Activated B cell treated with CpG ODN at 0.5 μM for 24 hours (primary cell): ENCODE measurements around the gene RASSF3. TPM values are rescaled to one million over a fixed set of nuclear protein-coding genes. Genes with fewer than 3 reads are reported as not detected.

ENCODE experiments used
- ATAC-seq: fragments of 200-7000 bp; cut with Tn5 transposase; one replicate; pipeline ENCODE4 v1.10.0; 2021; ENCODE audit warnings: low read depth, mild to moderate bottlenecking, moderate library complexity
- CTCF ChIA-PET: fragments of 350-600 bp; sonication (Branson Sonifier 250); formaldehyde crosslinking; loops from one replicate; lab custom pipeline; 2021; ENCODE audit warnings: antibody characterized with exemption; lab: Charles Lee
- POLR2A ChIA-PET: fragments of 350-600 bp; sonication (Branson Sonifier 250); formaldehyde crosslinking; loops from one replicate; lab custom pipeline; 2021; ENCODE audit warnings: antibody characterized with exemption; lab: Charles Lee
- DNase-seq: peaks from one replicate; pipeline ENCODE4 v3.0.0; 2022
- H3K27ac Mint-ChIP-seq: one replicate; pipeline ENCODE4 v1.8.0; 2020; ENCODE audit warnings: mixed read lengths
- H3K27me3 Mint-ChIP-seq: one replicate; pipeline ENCODE4 v1.8.0; 2021; ENCODE audit warnings: mixed read lengths
- H3K36me3 Mint-ChIP-seq: one replicate; pipeline ENCODE4 v1.8.0; 2021; ENCODE audit warnings: low read depth, mixed read lengths
- H3K4me1 Mint-ChIP-seq: one replicate; pipeline ENCODE4 v1.8.0; 2021; ENCODE audit warnings: mixed read lengths
- H3K4me3 Mint-ChIP-seq: one replicate; pipeline ENCODE4 v1.8.0; 2020; ENCODE audit warnings: mild to moderate bottlenecking, mixed read lengths
- H3K9me3 Mint-ChIP-seq: one replicate; pipeline ENCODE4 v1.8.0; 2020; ENCODE audit warnings: mixed read lengths
- CTCF ChIP-seq: fragments of 200-600 bp; IDR thresholded peaks from one replicate; pipeline ENCODE4 v1.8.0; 2022; ENCODE audit warnings: antibody characterized with exemption, mild to moderate bottlenecking
- intact Hi-C: fragments of 100-400 bp; cut with micrococcal nuclease; formaldehyde crosslinking; loops from one replicate; pipeline ENCODE4 v1.15.1; 2024
- total RNA-seq: library from RNA; stranded (reverse); gene quantifications from 2 replicates; pipeline ENCODE4 v1.2.3, GENCODE V29; 2022

RASSF3 gene
- total RNA-seq, 1 donor from 2014 or later = 95.7 TPM

DNA sequence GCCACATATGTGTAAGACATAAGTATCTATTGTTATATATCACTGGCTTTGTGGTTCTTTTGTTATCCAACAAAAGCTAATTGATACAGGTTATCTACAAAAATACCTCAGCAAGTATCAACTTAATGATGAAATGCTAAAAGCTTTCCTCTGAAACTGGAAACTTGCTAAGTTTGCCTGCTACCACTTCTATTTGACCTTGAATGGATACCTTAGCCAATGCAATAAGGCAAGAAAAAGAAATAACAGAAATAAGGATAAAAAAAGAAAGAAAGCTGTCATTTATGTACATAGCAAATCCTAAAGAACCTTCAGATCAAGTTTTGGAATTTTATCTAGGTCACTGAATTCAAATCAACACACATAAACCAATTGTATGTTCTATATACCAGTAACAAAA, 35.5 kb upstream of the RASSF3 start:
- TF ChIP-seq CTCF = no peak
- H3K9me3 Mint-ChIP-seq = peaks cover 5% of the 10 kb centered on the region
- intact Hi-C loops = no loop called here
- H3K4me3 Mint-ChIP-seq = no peak overlapping the region
- peaks cover 3% of the 10 kb centered on the region for H3K36me3 Mint-ChIP-seq
- POLR2A ChIA-PET = no interaction called here
- no peak for DNase-seq
- no peaks in the 10 kb centered on the region for H3K4me1 Mint-ChIP-seq
- ATAC-seq = no peak
- no peak overlapping the region for H3K27ac Mint-ChIP-seq
- CTCF ChIA-PET = no interaction called here
- no peaks in the 10 kb centered on the region for H3K27me3 Mint-ChIP-seq

DNA sequence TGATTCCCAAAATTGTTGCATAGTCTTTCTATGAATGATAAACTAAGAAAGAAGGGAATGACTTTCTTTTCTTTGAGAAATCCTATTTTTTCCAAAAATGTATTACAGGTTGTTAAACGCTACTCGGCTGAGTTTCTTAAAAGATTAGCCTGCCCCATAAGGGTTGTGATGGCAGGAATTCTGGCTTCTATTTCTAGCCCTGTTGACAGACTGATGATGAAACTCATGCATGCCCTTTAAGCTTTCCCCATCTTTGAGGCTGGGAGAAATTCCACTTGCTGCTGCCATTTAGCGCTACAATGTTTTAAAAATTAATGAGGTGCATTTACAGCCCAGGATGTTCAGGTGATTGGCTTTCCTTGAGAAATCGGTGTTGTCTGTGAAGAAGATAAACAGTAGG, 33.2 kb upstream of the RASSF3 start:
- Mint-ChIP-seq H3K4me1 (no peaks in the 10 kb centered on the region), H3K27ac (no peak overlapping the region), H3K9me3 (peaks cover 3% of the 10 kb centered on the region), H3K27me3 (no peaks in the 10 kb centered on the region), H3K4me3 (no peak overlapping the region), H3K36me3 (peaks cover 3% of the 10 kb centered on the region)
- TF ChIP-seq CTCF = no peak
- intact Hi-C loops = no loop called here
- POLR2A ChIA-PET = no interaction called here
- ATAC-seq (no peak), DNase-seq (no peak)
- CTCF ChIA-PET = no interaction called here

DNA sequence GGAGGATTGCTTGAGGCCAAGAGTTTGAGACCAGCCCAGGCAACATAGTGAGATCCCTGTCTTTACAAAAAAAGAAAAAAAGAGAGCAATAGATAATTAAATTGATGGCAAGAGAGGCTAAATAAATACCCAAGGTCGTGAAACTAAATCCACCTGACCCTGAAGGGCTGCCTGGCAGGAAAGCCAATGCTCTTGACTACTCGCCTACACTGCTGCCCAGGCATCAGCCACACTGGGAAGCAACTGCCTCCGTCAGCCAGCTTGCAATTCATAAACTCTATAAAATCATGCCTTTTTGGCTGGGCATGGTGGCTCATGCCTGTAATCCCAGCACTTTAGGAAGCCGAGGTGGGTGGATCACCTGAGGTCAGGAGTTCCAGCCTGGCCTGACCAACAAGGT, 31.7 kb upstream of the RASSF3 start:
- no peak for TF ChIP-seq CTCF
- Mint-ChIP-seq H3K4me3 (no peak overlapping the region), H3K27me3 (no peaks in the 10 kb centered on the region), H3K4me1 (peaks cover 4% of the 10 kb centered on the region), H3K36me3 (peaks cover 3% of the 10 kb centered on the region), H3K27ac (no peak overlapping the region), H3K9me3 (peaks cover 3% of the 10 kb centered on the region)
- ATAC-seq (no peak), DNase-seq (no peak)
- POLR2A ChIA-PET = no interaction called here
- intact Hi-C loops = no loop called here
- CTCF ChIA-PET = no interaction called here

GRCh38 chr12:64580681-64581080, 29.6 kb upstream of the RASSF3 start:
- CTCF ChIA-PET = interaction anchor here (0.8 kb wide), 1 partner anchor 29 kb away, joined by 3 read pairs; no protein-coding TSS in a partner anchor
- H3K9me3 Mint-ChIP-seq = no peaks in the 10 kb centered on the region
- peaks cover 13% of the 10 kb centered on the region for H3K4me1 Mint-ChIP-seq
- no peak overlapping the region for H3K4me3 Mint-ChIP-seq
- H3K36me3 Mint-ChIP-seq = peaks cover 3% of the 10 kb centered on the region
- ATAC-seq = no peak
- no peak overlapping the region for H3K27ac Mint-ChIP-seq
- no peak for TF ChIP-seq CTCF
- DNase-seq = no peak
- POLR2A ChIA-PET = no interaction called here
- H3K27me3 Mint-ChIP-seq = no peaks in the 10 kb centered on the region
- intact Hi-C loops = loop anchor here (2.0 kb wide), 1 partner anchor 70 kb away; no protein-coding TSS in a partner anchor

DNA sequence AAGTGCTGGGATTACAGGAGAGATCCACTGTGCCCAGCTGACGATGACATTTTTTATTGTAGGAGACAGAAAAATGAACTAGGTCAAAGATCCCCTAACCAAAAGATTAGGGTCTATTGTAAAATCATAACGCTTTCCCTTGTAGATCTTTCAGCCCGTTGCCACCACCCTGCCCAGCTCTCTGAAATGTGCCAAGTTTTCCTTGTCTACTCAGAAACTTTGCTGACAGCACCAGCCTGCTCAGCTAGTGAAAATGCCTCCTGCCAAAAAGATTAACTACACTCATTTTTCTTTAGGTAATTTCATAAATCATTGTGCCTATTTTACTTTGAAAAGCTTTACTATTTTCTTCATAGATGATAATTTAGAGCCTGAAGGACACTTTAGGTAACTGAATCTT, 28.2 kb upstream of the RASSF3 start:
- intact Hi-C loops = no loop called here
- POLR2A ChIA-PET = no interaction called here
- no peaks in the 10 kb centered on the region for H3K27me3 Mint-ChIP-seq
- H3K27ac Mint-ChIP-seq = no peak overlapping the region
- ATAC-seq = no peak
- TF ChIP-seq CTCF = no peak
- CTCF ChIA-PET = no interaction called here
- H3K4me1 Mint-ChIP-seq = peaks cover 13% of the 10 kb centered on the region
- DNase-seq = no peak
- H3K36me3 Mint-ChIP-seq = no peaks in the 10 kb centered on the region
- no peaks in the 10 kb centered on the region for H3K9me3 Mint-ChIP-seq
- H3K4me3 Mint-ChIP-seq = no peak overlapping the region
